ENCODE measurements around the gene NALCN.
"Not testable (repeated sequence)": the region's sequence is repeated elsewhere in the genome, so short reads cannot be mapped to it uniquely, and the experiment has no call there.

NALCN gene

DNA sequence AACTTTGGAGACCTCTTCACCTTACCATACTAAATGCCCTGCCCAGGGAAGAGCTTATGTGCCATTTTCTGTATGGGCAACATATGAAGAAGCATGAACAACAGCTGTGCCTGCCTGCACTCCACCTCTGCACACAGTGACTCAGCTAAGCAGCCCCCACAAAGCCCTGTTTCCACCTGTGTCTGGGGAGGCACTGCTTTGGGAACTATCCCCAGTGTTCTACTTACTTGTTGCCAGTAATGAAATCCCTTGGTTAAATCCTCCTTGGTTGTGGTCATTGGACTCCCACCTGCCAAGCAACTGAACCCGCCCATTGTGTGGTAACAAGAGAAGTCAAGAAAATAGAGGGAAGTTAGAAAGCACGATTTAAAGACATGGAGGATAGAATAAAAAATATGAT is 84.6 kb downstream of the NALCN start:
- DNase-seq: no peak

DNA sequence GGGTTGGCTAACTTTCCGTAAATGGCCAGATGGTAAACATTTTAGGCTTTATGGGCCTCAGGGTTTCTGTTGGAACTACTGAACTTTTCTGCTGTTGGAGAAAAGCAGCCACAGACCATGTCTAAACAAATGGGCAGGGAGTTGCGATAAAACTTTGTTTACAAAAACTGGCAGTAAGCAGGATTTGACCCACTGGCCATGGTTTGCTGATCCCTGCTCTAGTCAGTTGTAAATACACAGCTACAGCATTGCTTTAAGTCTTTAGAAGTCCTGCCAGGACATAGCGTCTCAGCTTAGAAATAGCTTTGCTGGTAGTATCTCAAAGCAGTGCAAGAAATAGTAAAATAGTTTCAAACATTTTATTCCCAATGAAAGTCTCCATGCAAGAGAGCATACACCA is 88.4 kb downstream of the NALCN start:
- DNase-seq: no peak

GRCh38 chr13:101326710-101327109 is 89.6 kb downstream of the NALCN start:
- no peak for DNase-seq

DNA sequence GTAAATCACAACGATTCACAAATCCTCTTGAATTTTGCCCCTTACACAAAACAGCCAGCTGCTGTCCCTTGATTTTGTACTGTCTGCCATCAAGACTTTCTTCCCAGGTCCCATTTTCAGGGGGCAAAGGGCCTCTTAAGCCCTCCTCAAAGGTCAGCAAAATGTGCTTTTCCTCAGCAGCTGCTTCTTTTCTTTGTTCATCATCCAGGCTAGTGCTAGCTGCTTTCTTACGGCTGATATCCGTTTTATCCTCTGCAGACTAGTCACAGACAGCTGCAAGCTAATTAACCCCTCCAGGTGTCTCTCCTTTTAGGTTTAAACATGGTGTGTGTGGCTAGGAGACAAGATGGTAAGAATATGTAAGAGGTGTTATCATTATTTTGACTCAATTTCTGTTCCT is 90.9 kb downstream of the NALCN start:
- DNase-seq: no peak

DNA sequence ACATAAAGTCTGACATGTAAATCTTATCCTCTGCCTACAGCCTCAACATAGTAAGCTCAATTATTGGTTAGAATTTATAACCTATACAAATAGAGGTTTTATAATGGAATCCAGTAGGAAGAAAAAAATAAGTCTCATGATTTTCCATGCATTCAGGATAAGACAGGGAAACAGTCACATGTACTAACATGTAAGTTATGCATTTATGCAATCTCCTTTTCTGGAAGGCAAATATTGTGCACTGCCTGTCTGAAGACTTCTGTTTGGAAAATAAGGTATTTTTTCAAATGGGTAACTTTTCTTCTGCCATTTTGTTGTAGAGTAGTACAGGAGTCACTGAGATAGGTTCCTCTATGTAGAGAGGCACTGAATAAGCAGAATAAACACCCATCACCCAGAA is 92.7 kb downstream of the NALCN start:
- DNase-seq: no peak

- DNase-seq: no peak
Observed at GRCh38 chr13:101317986-101318523, 98.3 kb downstream of the NALCN start.

DNA sequence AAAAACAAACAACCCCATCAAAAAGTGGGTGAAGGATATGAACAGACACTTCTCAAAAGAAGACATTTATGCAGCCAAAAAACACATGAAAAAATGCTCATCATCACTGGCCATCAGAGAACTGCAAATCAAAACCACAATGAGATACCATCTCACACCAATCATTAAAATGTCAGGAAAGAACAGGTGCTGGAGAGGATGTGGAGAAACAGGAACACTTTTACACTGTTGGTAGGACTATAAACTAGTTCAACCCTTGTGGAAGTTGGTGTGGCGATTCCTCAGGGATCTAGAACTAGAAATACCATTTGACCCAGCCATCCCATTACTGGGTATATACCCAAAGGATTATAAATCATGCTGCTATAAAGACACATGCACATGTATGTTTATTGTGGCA is 102.8 kb downstream of the NALCN start:
- DNase-seq: not testable (repeated sequence)

DNA sequence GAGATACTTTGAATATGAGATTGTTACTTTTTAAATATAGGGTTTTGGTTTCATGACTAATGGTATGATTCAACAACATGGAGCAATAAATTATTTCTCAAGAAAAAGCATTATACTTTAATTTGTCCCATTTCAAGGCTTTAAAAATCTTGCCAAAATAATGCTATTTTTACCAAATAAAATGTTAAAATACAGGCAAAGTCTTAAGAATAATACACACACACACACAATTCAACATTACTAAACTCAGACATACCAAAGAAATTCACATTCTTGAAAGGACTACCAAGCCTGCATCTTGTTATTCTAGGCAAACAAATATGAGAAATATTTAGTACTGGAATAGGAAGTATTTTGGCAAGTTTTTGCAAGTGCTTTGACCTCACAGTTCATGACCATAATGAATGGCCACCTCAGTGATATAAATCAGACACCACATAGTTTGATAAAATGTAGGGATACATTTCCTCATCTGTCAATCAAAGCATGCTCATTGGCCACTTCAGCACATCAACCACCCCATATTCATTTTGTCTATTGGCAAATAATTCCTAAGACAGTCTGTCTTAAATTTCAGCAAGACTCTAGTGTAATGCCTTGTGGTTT is 107.2 kb downstream of the NALCN start:
- no peak for DNase-seq

DNA sequence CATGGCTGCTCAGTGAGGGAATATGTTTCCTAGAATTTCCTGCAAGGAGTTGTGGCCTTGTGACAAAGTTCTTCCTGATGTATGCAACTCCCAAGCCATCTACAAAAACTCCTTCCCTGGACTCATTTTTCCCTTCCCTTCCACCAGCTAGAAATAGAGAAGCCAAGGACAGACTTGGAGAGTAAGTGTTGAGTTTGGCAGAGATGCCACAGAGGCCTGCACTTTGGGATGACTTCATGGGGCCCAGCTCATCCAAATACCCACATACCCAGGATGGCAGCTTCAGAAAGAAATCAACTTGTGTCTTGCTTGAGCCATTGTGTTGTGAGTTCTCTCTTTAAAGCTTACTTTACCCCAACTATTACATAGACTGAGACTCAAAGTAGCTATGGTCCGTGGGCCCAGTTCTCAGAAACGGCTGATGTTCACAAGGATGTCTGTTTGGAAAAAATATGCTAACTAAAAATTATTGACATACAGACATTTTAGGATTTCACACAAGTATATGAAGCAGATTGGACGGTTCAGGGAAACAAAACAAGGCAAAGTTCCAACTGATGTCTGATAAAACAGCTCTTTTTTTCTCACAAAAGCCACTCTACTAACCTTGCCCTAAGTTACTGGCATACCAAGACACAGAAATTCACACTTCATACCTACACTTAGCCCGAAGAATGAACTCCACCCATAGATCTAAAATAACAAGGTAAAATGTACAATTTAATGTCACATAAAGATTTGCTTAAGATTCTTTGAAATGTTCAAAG is 107.9 kb downstream of the NALCN start:
- no peak for DNase-seq

DNA sequence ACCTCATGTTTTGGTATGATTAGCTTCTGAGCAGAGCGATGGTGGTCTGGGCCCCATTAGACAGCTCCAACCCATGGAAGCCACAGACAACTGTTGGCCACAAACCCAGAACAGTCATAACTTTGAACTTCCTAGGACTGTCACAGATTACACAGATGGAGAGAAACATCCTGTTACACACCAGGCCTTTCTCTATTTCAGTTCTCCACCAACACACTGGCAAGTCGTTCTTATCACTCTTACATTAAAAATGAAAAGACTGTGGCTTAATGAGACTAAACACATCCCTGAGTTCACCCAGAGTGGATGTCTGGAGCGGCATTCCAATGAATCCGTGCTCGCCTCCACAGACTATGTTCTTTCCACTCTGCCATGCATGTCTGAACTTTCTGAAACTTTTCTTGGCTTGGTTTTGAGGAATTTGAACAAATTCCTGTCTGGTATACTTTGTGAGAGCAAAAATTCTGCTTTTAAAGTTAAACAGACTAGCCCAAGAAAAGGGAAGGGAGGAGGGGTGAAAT is 109.1 kb downstream of the NALCN start:
- DNase-seq: no peak

- no peak for DNase-seq
Observed at GRCh38 chr13:101306773-101307172, 109.5 kb downstream of the NALCN start.

DNA sequence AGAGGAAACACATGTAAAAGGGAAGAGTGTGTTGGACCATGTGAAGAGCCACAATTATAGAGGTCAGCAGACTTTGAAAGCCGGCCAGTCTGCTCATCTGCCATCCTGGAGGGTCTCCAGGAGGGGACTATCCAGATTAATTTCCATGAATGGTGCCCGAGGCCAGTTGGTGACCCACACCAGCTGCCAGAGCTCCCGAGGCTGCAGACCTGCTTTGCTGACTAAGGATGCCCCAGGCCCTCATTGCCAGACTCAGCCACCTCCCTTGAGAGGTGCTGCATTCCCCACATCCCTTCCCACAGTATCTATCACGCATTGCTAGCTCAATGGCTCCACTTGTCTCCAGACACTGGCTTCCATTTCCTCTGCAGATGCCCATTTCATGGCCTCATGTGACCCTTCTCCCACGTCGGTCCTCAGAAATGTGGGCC is 110.3 kb downstream of the NALCN start:
- DNase-seq: peak in 1 of 2 experiments; percentile 30

DNA sequence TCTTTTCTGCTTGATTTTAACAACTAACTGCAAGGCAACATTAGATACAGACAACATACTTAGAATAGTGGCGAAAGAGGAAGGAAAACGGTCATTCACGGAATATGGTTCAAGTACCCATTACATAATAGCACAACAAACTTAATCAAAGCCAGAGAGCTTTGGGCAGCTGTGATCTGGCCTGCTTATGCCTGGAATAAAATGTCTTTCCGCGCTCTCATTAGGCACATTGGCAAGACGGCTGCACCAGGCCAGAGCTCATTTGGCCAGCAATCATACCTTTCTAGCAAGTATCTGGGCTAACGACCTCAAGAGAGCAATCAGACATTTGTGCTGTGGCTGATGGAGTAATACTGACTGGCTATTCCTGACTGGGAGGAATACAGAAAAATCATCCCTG is 112.8 kb downstream of the NALCN start:
- DNase-seq: no peak

DNA sequence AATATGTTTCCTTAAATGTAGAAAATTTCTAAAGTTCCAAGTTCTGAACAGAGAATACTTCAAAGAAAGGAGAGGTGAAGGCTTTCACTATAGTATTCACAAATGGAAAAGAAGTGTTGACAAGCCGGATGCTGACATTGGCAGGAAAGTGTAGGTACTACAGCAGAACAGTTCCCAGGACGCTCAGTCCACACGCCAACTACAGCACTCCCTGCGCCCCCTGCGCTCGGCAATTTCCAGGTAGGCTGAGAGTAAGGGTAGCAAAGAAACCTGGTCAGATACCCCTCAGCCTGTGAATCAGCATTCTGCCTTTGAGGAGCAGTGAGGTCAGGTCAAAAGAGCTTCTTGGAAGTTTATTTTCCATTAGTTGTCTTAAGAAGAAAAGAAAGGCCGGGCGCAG is 115.3 kb downstream of the NALCN start:
- DNase-seq: no peak

DNA sequence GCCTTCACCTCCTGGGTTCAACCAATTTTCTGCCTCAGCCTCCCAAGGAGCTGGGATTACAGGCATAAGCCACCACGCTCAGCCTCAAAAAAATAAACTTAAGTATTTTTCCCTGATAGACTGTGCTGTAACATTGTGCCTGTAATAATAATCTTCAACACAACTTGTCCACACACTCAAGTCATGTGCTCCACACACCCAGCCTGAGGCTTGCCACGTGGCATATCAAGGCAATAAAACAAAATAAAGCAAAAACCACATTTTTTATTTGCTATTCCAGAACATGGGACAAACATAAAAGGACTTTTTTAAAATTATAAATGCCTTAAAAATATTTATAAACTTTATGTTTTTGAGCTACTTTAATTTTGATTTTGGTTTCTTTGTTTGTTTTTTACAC is 115.8 kb downstream of the NALCN start:
- no peak for DNase-seq

GRCh38 chr13:101298517-101298916 is 117.8 kb downstream of the NALCN start:
- no peak for DNase-seq

- no peak for DNase-seq
Observed at GRCh38 chr13:101297794-101298193, 118.5 kb downstream of the NALCN start.

DNA sequence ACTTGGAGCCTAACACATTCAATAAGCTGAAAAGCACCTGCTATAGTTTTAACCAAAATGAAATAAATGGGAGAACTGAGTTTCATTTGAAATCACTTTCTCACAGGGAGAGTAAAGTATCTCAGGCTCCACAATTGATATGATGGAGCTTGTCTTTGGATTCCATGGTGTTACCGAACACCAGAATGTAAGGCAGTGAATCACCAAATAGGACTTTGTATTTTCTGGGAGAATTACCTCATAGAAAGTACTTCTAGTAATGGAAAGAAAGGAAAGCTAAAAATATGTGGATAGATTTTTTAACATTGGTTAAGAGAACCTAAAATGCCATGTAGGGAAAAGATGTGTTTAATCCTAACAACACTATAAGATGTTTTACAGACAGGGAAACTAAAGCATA is 123.6 kb downstream of the NALCN start:
- DNase-seq: no peak

GRCh38 chr13:101291646-101292515 is 124.4 kb downstream of the NALCN start:
- no peak for DNase-seq

DNA sequence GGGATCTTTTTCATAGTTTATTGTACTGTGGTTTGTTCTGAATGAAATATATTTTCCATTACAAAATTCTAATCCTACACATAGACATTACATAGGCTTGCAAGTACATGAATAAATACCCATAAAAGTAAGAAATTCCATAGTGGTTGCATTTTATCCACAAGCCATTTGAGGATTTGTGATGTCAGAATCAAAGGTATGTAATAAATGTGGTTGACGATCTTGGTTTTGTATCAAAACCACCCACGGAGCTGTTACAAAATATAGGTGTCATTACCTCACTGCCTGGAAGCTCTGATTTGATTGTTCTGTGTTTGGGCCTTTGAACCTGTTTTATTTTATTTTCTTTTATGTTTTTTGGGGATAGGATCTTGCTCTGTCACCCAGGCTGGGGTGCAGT is 125.1 kb downstream of the NALCN start:
- DNase-seq: no peak

GRCh38 chr13:101289764-101290163 is 126.5 kb downstream of the NALCN start:
- DNase-seq: no peak

GRCh38 chr13:101283782-101284181 is 132.5 kb downstream of the NALCN start:
- no peak for DNase-seq

DNA sequence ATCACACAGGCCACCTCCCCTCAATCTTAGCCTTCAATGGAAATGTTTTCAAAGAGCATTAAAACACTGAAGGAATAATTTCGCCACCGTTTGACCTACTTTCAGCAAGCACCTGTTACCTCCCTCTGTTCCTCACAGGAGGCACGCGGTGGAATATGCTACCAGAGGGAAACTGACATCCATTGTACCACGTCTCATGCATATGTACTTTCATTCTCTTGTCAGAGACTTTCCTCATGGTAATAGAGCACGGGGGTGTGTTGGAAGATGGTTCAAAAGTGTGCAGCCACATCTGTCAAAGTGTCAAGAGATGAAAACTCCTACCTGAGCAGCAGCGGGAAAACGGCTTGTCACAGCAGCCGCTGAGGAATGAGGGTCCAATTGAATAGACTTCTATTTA is 143.4 kb downstream of the NALCN start:
- DNase-seq: no peak
